Ascending aorta (tissue), 2 donors: Measurements from ENCODE around the gene TBCA. TPM values are rescaled to one million over a fixed set of nuclear protein-coding genes. Genes with fewer than 3 reads are reported as not detected.

ENCODE experiments used
- DNase-seq, 2 donors: peaks; one replicate each; pipeline ENCODE4 v3.0.0-alpha.2; 2019; ENCODE audit warnings: low spot score in 2 of 2
- H3K27ac ChIP-seq, 2 donors: fragments of 200-600 bp; sonication (generic); one replicate each; pipeline ENCODE4 v1.5.1; 2016 to 2017; ENCODE audit warnings: mild to moderate bottlenecking in 1 of 2
- H3K27me3 ChIP-seq: fragments of 200-600 bp; sonication (generic); one replicate; pipeline ENCODE4 v1.5.1; 2017
- H3K36me3 ChIP-seq, 2 donors: fragments of 200-600 bp; sonication (generic); one replicate each; pipeline ENCODE4 v1.5.1; 2016
- H3K4me1 ChIP-seq, 2 donors: fragments of 200-600 bp; sonication (generic); one replicate each; pipeline ENCODE4 v1.5.1; 2016 to 2017; ENCODE audit warnings: mild to moderate bottlenecking in 1 of 2
- H3K4me3 ChIP-seq, 2 donors: fragments of 200-600 bp; sonication (generic); one replicate each; pipeline ENCODE4 v1.5.1; 2016 to 2017; ENCODE audit warnings: mild to moderate bottlenecking in 1 of 2
- H3K9me3 ChIP-seq, 2 donors: fragments of 200-600 bp; sonication (generic); one replicate each; pipeline ENCODE4 v1.5.1; 2016
- intact Hi-C: fragments of 100-400 bp; cut with DNase I; formaldehyde crosslinking; loops from one replicate; pipeline ENCODE4 v1.15.1; 2023
- total RNA-seq: library from RNA; depleted of rRNA; stranded (reverse); fragments of >200 nt; gene quantifications from one replicate; pipeline ENCODE4 v1.1.0, GENCODE V29; 2016
- TF ChIP-seq, protein P1 (sequence below), 3 experiments: fragments of 200-600 bp in 2 of 3; fragments of 450-650 bp in 1 of 3; sonication (generic) in 2 of 3; IDR thresholded peaks; one replicate each; pipeline ENCODE4 v1.5.1; 2016 to 2019; ENCODE audit warnings: antibody characterized with exemption in 3 of 3, mild to moderate bottlenecking in 1 of 3, moderate library complexity in 1 of 3

TBCA gene
- total RNA-seq, 1 donor from 2014 or later, result 27.4 TPM

DNA sequence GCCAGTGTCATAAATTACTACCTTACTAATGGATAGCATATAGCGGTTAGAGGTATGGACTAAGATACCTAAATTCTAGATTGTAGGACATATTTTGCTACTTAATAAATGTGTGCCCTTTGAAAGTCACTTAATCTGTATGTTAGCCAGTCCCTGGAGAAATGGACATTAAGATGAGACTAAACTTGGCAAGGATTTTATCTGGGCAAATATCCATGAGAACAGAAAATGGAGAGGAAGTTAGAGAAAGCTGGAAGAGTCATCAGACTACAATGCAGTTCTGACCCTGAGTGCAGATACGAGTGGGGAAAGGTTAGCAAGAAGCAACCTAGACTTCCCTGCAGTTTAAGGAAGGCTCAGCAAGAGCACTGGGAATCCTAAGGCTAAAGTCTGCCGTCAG is 33.0 kb downstream of the TBCA start:
- Histone ChIP-seq H3K27ac (no peak overlapping the region), H3K9me3 (no peaks in the 10 kb centered on the region), H3K4me3 (no peak overlapping the region), H3K4me1 (no peaks in the 10 kb centered on the region), H3K36me3 (no peaks in the 10 kb centered on the region), H3K27me3 (no peaks in the 10 kb centered on the region)
- no peak for DNase-seq
- intact Hi-C loops, result no loop called here
- TF ChIP-seq, protein P1, sequence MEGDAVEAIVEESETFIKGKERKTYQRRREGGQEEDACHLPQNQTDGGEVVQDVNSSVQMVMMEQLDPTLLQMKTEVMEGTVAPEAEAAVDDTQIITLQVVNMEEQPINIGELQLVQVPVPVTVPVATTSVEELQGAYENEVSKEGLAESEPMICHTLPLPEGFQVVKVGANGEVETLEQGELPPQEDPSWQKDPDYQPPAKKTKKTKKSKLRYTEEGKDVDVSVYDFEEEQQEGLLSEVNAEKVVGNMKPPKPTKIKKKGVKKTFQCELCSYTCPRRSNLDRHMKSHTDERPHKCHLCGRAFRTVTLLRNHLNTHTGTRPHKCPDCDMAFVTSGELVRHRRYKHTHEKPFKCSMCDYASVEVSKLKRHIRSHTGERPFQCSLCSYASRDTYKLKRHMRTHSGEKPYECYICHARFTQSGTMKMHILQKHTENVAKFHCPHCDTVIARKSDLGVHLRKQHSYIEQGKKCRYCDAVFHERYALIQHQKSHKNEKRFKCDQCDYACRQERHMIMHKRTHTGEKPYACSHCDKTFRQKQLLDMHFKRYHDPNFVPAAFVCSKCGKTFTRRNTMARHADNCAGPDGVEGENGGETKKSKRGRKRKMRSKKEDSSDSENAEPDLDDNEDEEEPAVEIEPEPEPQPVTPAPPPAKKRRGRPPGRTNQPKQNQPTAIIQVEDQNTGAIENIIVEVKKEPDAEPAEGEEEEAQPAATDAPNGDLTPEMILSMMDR (IDR thresholded peaks at IDR 0.05), result no peak

- Histone ChIP-seq H3K4me1 (no peaks in the 10 kb centered on the region), H3K9me3 (no peaks in the 10 kb centered on the region), H3K4me3 (no peak overlapping the region), H3K36me3 (no peaks in the 10 kb centered on the region), H3K27me3 (no peaks in the 10 kb centered on the region), H3K27ac (no peak overlapping the region)
- no peak for DNase-seq
- TF ChIP-seq, protein P1 (IDR thresholded peaks at IDR 0.05), result no peak
- intact Hi-C loops, result no loop called here
Measured at GRCh38 chr5:77741608-77742007, 34.5 kb downstream of the TBCA start.

DNA sequence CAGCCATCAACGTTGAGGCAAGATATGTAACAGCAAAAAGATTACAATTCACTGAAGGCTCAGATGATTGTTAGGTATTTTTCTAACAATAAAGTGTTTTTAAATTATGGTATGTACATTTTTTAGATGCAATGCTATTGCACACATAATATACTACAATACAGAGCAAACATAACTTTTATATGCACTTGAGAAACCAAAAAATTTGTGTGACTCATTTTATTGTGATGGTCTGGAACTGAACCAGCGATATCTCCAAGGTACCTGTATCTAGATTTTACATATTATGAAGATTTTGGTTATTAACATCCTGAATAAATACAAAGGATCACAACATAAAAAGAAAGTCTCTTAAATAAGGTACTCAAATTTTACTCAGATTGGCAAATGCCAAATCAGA is 41.3 kb downstream of the TBCA start:
- TF ChIP-seq, protein P1 (IDR thresholded peaks at IDR 0.05), result no peak
- intact Hi-C loops, result no loop called here
- no peak for DNase-seq
- H3K9me3 ChIP-seq, result peaks cover 0 to 7% of the 10 kb centered on the region in 2 donors
- no peaks in the 10 kb centered on the region for H3K27me3 ChIP-seq
- H3K4me3 ChIP-seq, result no peak overlapping the region
- no peak overlapping the region for H3K27ac ChIP-seq
- no peaks in the 10 kb centered on the region for H3K36me3 ChIP-seq
- no peaks in the 10 kb centered on the region for H3K4me1 ChIP-seq

- TF ChIP-seq, protein P1 (IDR thresholded peaks at IDR 0.05), result no peak
- intact Hi-C loops, result no loop called here
- no peaks in the 10 kb centered on the region for H3K4me1 ChIP-seq
- H3K27ac ChIP-seq, result no peak overlapping the region
- H3K9me3 ChIP-seq, result peaks cover 0 to 7% of the 10 kb centered on the region in 2 donors
- H3K36me3 ChIP-seq, result no peaks in the 10 kb centered on the region
- no peaks in the 10 kb centered on the region for H3K27me3 ChIP-seq
- DNase-seq, result no peak
- no peak overlapping the region for H3K4me3 ChIP-seq
Measured at GRCh38 chr5:77733130-77733529, 43.0 kb downstream of the TBCA start.

GRCh38 chr5:77727190-77727589 is 48.9 kb downstream of the TBCA start:
- H3K27me3 ChIP-seq, result no peaks in the 10 kb centered on the region
- TF ChIP-seq, protein P1 (IDR thresholded peaks at IDR 0.05), result no peak
- H3K27ac ChIP-seq, result no peak overlapping the region
- no peaks in the 10 kb centered on the region for H3K9me3 ChIP-seq
- no peak for DNase-seq
- H3K36me3 ChIP-seq, result no peaks in the 10 kb centered on the region
- intact Hi-C loops, result no loop called here
- H3K4me1 ChIP-seq, result peaks cover 0 to 3% of the 10 kb centered on the region in 2 donors
- no peak overlapping the region for H3K4me3 ChIP-seq

- Histone ChIP-seq H3K27me3 (no peaks in the 10 kb centered on the region), H3K4me3 (no peak overlapping the region), H3K9me3 (no peaks in the 10 kb centered on the region), H3K4me1 (peaks cover 0 to 3% of the 10 kb centered on the region in 2 donors), H3K36me3 (no peaks in the 10 kb centered on the region), H3K27ac (no peak overlapping the region)
- intact Hi-C loops, result no loop called here
- DNase-seq, result no peak
- TF ChIP-seq, protein P1 (IDR thresholded peaks at IDR 0.05), result no peak
Measured at GRCh38 chr5:77725616-77726015, 50.5 kb downstream of the TBCA start.
